ENCODE results near the gene THRAP3.
"Not testable (repeated sequence)": the region's sequence is repeated elsewhere in the genome, so short reads cannot be mapped to it uniquely, and the experiment has no call there.

- TF ChIP-seq CTCF, EP300 (IDR thresholded peaks at IDR 0.05): not testable (repeated sequence)
Measured at GRCh38 chr1:36252482-36252824, 28.2 kb downstream of the THRAP3 start.

Data from sigmoid colon (tissue), 4 donors.